Right lobe of liver (tissue), 4 donors: ENCODE measurements around the gene RPL27.

Source experiments
- CTCF ChIP-seq, 4 donors: fragments of 200-600 bp in 3 of 4; fragments of 450-650 bp in 1 of 4; IDR thresholded peaks; one replicate each; pipeline versions ENCODE4 v1.5.1 to v1.8.0; 2016 to 2022; ENCODE audit warnings: antibody characterized with exemption in 4 of 4, mild to moderate bottlenecking in 2 of 4
- POLR2A ChIP-seq: fragments of 450-650 bp; IDR thresholded peaks from one replicate; pipeline ENCODE4 v1.6.1; 2017; ENCODE audit warnings: antibody characterized with exemption, mild to moderate bottlenecking
- donor health status: DM: no; HTN: no; CAD: no.
- donor health status: DM: no; HTN: no; CAD: no.
- donor health status: DM: no; HTN: yes; CAD: no.

DNA sequence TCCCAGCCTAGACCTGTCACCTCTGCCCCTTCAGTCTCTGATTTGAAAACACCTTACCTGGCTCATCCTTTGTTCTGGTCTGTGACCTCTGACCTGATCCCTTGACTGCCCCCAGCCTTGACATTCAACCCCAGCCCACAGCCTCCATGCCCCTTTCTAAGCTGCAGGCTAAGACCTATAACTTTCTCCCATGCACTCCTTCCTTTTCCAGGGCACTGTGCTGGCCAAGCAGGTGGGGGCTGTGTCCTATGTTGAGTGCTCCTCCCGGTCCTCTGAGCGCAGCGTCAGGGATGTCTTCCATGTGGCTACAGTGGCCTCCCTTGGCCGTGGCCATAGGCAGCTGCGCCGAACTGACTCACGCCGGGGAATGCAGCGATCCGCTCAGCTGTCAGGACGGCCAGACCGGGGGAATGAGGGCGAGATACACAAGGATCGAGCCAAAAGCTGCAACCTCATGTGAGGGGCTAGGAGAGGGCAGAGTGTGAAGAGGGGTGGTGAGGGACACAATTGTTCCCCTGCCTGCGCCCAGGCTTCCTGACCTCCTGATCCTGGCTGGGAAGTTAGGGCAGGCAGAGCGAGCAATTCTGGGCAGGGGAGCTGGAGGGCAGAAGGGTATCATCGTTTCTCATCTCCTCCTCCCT, 30.1 kb downstream of the RPL27 start:
- TF ChIP-seq CTCF (IDR thresholded peaks at IDR 0.05) (no peak), POLR2A (no peak)
